GM21529 (cell line): ENCODE data around the gene SMARCA4.

Experiments
- ATAC-seq: cut with Tn5 transposase; IDR thresholded peaks from one replicate; pipeline ENCODE4 v1.9.1; 2021; ENCODE audit not compliant: unreplicated experiment

The SMARCA4 gene

DNA sequence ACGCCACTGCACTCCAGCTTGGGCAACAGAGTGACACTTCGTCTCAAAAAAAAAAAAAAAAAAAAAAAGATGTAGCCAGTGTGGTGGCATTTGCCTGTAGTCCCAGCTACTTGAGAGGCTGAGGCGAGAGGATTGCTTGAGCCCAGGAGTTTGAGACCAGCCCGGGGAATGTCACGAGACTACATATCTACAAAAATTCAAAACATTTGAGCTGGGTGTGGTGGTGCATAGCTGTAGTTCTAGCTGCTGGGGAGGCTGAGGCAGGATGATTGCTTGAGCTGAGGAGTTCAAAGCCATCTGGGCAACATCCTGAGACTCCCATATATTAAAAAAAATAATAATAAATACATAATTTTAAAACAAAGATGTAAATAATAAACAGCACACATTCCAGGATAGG is 46.6 kb downstream of the SMARCA4 start:
- ATAC-seq = no peak

DNA sequence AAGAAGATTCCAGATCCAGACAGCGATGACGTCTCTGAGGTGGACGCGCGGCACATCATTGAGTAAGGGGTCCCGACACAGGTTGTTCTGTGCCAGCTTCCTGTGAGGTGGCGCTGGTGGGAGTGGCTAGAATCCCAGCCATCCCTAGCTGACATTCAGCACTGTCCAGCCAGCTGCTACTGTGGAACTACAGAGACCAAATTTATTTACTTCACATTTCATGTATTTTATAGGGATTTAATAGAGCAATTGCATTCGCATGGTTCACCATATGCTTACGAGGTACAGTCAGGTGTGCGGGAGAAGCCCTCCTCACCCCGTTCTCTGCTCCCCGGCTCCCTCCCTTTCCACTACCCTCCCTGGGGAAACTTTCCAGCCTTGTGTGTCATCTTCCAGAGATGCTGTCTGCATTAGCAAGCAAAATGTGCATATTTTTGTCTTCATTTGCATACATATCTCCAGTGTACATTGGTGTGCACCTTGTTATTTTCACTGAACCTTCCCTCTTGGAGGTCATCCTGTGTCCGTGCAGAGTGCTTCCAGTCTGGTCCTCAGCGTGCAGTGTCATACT is 47.2 kb downstream of the SMARCA4 start:
- ATAC-seq = no peak

DNA sequence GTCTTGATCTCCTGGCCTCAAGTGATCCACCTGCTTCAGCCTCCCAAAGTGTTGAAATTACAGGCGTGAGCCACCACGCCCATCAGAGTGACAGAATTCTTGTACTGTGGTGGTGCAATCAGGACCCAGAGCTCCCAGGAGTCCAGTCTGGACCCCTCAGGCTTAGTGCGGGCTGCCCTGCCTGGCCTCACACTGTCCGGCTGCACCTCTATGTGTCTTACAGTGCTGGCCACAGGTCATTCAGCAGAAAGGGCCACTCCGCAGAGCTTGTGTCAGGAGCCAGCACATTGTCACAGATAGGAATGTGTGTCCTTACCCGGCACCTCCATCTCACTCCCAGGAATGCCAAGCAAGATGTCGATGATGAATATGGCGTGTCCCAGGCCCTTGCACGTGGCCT is 49.2 kb downstream of the SMARCA4 start:
- no peak for ATAC-seq

DNA sequence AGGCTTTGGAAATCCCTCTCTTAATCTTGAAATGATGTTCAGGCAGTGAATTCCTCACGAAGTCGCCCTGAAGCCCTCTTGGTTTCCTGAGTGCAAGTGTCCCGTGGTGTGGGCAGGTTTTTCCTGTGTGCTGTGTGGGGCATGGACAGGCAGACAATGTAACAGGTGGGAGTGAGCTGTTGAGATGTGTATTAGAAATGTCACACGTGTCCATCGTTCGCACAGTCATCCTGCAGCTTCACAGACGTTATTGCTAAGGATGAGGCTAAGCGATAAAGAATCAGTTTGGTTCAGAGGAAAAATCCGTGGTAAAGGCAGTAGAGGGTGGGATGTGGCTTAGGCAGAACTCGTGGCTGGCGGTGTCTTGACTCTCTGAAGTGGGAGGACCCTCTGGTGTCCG is 51.7 kb downstream of the SMARCA4 start:
- ATAC-seq = no peak

DNA sequence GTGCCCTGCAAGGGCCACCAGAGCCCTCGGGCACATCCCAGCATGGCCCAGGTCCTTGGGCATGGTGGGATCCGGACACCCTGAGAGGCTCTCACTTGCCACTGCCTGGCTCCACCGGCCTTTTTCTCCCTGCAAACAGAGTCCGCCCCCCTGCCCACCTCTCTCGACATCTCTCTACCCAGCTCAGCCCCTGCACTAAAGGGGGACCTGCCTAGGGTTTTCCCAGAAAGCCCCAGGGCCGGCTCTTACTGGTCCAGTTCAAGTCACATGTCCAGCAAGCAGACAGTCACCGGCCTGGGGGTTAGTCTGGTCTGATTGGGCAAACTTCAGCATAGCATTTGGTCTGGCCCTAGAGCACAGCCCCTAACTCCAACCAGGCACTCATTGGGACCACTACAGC is 52.9 kb downstream of the SMARCA4 start:
- ATAC-seq = no peak

DNA sequence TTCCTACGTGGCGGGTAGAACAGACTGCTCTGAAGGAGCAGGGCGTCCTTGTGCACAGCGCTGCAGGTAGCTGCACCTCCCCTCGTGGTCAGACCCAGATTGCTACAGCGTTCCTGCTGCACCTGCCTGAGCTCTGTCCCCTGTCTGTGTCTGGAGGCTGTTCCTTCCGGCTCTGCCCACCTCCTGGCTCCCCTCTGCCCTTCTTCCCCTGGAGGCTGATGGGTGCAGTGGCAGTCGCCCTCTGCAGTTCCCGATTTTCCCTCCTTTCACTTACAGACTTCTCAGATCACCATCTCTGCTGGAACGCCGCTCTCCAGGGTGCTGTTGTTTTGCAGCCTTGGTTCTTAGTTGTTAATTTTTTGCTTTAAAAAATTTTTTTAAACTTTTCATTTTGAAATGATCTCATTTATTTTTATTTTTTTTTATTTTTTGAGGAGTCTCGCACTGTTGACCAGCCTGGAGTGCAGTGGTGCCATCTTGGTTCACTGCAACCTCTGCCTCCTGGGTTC is 53.6 kb downstream of the SMARCA4 start:
- ATAC-seq = no peak

DNA sequence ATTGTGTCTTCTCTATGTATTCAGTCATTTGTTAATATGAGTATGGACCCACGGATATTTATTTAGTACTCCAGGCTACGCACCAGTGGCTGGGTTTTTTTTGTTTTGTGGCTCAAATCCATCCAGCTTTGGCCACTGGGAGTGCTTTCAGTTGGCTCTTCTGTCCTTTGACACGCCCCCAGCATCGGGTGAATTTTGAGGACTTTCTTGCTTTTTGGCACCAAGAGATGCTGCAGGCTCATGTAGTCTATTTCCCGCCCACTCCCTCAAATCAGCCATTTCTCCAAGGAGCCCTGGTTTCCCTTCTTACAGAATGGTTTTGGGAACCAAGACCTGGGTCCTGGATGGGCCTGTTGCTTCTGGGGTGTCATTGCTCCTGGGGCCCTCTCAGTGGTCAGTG is 55.8 kb downstream of the SMARCA4 start:
- ATAC-seq = no peak

DNA sequence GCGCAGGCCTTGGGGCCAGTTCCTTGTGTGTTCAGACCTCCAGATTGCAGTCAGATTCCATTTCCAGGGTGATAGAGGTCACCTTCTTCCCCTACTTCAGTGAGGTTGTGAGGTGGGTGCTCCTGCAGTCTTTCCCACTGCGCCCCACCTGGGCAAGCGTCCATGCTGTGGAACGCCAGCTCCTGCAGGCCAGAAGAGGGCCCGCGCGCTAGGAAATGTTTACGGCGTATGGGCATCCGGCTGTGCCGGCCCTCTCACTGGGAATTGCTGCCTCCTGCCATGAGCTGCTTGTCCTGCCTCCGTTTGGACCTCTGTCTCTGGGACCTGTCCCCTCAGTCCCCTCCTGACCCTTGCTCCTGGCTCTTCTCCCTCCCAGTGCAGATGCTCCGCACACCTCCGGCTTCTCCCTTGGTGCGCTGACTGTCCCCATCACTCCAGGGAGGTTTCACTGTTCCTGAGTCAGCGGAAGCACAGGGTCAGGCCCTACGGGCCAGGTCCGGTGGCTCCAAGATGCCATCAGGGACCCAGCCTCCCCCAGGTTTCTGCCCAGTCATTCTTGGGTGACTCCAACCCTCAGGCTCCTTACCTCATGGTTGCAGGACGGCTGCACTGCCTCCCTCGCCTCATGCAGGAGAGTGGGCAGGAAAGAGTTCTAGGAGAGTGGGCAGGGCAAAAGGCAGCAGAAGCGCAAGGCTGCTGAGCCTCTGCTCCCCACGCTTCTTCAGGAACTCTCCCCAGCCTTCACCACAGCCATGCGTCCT is 56.6 kb downstream of the SMARCA4 start:
- ATAC-seq = no peak

DNA sequence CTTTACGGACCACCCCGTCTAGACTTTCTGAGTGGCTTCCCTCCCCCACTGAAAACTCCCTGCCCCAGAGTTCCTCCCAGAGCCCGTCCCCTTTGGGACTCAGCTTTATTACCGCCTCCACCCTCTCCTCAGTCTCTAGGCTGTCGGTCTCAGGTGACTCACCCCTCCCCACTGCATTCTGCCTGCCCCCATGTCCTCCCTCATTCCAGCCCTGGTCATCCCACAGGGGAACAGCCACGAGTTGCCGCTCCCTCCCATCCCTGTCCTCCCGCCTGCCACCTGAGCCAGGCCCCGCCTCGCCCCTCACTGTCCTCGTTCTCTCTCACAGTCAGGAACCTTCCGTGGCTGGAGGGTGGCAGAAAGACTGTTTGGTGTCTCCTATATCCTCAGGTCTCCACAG is 57.3 kb downstream of the SMARCA4 start:
- no peak for ATAC-seq

DNA sequence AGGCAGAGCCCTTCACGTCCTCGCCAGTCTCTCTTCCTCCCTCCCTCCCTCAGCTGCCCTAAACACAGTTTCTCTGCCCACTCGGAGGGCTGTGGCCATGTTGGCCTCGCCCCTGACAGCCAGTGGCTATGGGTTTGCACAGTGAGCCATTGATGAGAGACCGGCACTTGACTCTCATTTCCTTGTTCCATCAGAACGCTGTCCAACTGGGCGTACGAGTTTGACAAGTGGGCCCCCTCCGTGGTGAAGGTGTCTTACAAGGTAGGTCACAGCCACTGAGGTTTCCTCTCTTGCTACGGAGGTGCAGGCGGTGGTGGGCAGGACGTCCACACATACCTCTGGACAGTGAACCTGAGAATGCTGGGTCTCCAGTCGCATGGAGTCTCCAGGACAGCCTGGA is 57.9 kb downstream of the SMARCA4 start:
- no peak for ATAC-seq

DNA sequence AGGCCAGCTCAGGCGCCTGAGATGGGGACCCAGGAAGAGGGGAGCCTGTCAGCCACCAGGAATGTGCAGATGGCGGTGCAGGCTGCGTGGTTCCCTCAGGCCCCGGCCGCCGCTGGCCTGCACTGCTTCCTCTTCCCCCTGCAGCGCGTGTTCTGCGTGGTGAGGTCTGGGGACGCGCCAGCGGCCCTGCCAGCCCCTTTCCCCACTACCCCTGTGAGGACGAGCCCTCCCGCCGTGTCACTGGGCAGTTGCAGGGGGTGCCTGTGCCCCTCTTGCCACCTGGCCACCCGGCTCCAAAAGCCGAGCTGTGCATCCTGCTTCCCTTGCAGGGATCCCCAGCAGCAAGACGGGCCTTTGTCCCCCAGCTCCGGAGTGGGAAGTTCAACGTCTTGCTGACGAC is 58.4 kb downstream of the SMARCA4 start:
- ATAC-seq = no peak

DNA sequence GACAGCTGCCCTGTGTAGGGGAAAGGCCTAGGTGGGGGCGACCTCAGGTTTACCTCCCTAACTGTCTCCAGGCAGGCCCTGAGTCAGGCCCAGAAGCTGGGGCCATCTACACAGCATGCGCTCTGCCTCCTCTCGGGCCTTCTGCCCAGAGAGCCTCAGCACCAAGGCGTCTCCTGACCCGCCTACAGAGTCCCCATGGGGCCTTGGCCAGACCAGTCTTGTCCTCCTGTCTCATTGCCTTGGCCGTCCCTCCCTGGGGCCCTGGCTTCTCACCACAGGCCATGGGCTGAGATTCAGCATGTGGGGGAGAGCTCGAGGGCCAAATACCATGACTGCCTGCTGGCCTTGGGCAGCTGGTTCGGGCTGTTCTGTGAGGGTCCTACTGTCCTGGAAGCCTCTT is 59.0 kb downstream of the SMARCA4 start:
- no peak for ATAC-seq

DNA sequence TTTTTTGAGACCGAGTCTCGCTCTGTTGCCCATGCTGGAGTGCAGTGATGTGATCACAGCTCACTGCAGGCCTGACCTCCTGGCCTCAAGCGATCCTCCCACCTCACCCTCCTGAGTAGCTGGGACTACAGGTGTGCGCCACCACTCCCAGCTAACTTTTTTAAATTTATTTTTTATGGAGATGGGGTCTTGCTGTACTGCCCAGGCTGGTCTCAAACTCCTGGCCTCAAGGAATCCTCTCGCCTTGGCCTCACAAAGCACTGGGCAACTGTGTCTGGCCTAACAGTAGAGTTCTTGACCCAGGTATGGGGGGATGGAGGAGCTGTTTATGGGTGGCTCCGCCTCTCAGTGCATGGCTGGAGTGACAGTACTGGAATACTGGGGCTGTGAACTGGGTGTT is 59.6 kb downstream of the SMARCA4 start:
- no peak for ATAC-seq

DNA sequence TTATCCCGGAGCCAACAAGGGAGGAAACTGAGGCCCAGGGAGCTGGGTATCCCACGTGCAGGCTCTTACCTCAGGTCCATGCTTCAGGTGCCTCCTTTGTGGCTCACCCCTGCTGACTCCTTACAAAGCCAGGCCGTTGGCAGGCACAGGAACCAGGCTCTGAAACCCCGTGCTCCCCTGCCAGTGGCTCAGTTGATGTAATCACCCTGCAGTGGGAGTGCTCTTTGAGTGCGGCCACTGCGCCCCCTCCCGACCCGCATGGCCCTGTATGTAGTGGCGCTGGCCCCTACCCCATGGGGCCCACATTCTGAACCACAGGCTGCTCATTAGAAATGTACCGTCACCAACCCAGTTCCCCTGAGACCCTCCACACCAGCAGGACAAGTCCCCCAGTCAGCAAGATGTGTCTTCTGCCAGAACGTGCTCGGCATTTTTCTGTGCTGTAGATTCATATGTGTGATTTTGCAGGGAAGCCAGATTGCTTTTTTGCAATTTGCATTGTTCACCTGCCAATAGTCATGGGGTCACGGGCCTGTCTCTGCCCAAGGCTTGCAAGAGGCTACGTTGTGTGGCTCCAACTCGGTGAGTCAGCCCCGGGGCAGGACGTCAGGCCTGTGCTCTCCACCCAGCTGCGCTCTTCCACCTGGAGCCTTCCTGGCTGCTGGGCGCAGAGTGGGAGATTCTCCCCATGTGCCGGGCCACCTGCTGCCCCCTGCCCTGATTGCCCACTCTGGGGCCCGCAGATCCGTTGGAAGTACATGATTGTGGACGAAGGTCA is 60.3 kb downstream of the SMARCA4 start:
- no peak for ATAC-seq

DNA sequence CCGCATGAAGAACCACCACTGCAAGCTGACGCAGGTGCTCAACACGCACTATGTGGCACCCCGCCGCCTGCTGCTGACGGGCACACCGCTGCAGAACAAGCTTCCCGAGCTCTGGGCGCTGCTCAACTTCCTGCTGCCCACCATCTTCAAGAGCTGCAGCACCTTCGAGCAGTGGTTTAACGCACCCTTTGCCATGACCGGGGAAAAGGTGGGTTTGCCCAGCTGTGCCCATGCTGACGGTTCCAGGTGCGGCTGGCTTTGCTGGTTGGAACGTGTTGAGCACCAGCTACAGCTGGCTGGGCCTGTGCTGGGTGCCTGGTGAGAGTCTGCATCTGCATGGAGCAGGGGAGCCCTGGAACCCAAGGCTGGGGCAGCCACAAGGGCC is 60.9 kb downstream of the SMARCA4 start:
- ATAC-seq = no peak

DNA sequence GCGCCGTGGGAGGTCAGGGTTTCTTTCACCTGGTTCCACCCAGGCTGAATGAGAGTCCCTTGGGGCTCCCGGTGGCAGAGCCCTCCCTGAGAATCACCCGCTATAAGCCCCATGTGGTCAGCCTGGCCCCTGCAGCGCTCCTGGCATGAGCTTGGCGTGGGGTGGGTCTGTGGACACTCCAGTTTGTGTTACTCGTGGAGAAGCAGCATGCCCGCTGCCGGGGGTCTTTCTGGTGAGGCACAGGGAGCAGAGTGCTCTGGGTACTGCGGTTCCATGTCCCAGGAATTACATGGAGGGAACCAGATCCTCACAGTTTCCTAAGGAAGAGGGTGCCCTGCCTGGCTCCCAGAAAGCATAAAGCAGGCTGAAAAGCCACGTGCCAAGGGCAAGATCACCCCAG is 62.2 kb downstream of the SMARCA4 start:
- ATAC-seq = no peak

DNA sequence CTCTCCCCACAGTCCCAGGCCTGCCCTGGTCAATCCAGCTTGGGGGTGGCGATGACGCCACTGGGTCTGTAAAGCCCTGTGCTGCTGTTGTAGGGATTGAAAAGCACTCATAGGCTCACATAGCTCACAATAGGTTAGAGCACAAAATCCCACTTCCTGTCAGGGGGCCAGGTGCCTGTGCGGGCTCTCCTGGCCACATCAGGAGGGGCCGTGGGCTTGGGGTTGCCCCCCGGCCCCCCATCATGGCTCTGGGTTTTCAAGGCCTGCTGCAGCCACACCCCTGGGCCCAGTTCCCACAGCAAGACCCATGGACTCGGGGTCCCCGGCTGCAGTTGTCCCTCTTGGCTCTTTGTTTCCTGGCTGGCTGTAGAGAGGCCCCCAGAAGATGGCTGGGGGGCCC is 62.9 kb downstream of the SMARCA4 start:
- no peak for ATAC-seq

DNA sequence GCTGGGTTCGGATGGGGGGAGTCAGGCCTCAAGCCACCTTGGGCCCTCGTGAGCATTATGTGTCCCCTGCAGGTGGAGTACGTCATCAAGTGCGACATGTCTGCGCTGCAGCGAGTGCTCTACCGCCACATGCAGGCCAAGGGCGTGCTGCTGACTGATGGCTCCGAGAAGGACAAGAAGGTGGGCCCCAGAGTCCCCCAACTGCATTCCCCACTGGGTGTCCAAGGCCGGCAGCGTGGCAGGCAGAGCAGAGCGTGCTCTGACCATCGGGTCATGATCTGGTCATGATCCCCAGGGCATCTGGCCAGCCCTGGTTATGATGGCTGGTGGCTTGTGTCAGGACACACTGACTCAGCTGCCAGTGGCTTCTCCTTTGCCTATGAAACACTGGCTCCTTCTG is 63.4 kb downstream of the SMARCA4 start:
- ATAC-seq = no peak

DNA sequence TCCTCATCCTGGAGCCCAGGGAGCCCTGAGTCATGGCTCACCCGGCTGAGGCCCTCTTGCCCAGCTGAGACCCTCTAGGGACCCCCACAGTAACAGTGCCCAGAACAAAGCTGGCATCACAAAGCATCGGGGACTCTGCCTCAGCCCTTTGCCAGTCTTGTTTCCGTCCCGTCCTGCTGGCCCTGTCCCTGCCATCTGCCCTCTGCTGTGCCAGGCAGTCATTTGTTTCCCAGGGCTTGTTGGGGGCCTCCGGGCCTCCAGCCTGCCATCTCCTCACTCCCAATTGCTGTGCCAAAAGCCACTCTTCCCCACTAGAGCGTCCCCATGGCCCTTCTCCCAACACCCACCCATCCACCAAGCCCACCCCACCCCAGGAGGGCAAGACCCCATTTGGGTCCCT is 64.2 kb downstream of the SMARCA4 start:
- no peak for ATAC-seq

DNA sequence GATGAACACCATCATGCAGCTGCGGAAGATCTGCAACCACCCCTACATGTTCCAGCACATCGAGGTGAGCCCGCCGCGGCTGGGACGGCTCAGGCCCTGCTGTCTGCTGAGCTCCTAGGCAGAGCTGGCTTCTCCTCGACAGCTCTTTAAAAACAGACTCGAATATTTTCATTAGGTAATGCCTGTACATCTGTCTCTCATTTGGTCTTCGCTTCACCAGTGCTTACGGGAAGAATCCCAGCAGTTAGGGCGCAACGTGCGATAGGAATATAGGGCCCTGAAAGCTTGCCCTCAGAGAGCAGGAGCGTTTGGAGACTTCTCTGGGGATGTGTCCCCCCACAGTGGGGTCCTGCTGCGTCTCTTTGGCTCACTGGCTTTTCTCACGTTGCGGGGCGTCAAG is 64.6 kb downstream of the SMARCA4 start:
- no peak for ATAC-seq

DNA sequence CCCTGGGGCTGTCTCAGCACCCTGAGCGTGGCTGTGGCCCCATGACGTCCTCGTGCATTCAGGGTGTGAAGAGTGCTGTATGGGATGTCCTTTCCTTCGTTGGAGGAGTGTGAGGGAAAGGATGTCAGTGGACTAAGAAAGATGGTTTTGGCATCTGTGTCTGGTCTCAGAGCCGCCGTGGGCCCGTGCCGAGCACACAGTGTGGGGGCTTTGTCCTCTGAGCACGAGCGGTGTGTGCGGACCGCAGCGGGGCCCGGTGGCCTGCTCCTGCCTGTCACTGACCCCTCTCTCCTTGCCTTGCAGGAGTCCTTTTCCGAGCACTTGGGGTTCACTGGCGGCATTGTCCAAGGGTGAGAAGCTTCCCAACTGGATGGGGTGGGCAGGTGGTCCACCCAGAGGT is 65.2 kb downstream of the SMARCA4 start:
- ATAC-seq = no peak

DNA sequence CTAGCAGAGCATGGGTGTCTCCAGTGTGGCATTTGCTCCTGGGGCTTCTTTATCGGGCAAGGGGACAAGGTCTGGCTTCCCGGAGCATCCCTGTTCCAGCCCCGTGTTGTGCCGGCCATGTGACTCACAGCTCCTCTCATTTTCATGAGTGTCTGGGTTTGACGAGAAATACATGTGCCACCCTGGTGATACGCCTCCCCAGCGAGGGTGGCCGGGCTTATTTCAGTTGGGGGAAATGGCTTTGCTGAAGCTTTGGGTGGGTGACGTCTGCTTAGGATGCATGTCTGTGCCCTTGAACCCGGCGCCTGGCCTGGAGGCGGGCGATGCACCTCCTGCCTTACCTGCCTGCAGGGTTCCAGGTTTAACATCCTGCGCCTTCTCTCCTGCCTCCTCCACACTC is 66.6 kb downstream of the SMARCA4 start:
- ATAC-seq = no peak
